GM12801 (cell line): ENCODE results near the gene PRRG2.

ENCODE experiments used
- CTCF ChIP-seq: IDR thresholded peaks from one replicate; pipeline ENCODE4 v1.5.1; 2011; ENCODE audit warnings: control low read depth; ENCODE audit not compliant: insufficient read length; ENCODE audit errors: extremely low read depth

PRRG2 gene

GRCh38 chr19:49594993-49595818 lies 14.1 kb downstream of the PRRG2 start:
- no peak for TF ChIP-seq CTCF

GRCh38 chr19:49595819-49596404 lies 14.8 kb downstream of the PRRG2 start:
- TF ChIP-seq CTCF: no peak

GRCh38 chr19:49596407-49596806 lies 15.3 kb downstream of the PRRG2 start:
- no peak for TF ChIP-seq CTCF

GRCh38 chr19:49596954-49597702 lies 16.0 kb downstream of the PRRG2 start:
- no peak for TF ChIP-seq CTCF

- no peak for TF ChIP-seq CTCF
These were observed 16.5 kb downstream of the PRRG2 start for GRCh38 chr19:49597703-49597974.

GRCh38 chr19:49599378-49600295 lies 18.5 kb downstream of the PRRG2 start:
- TF ChIP-seq CTCF: no peak

- TF ChIP-seq CTCF: no peak
These were observed 20.4 kb downstream of the PRRG2 start for GRCh38 chr19:49601482-49602038.
